NCI-H526 treated with DMSO at 0.1 percent for 48 hours (cell line): ENCODE results near the gene OGA.

Experiments used
- DNase-seq: peaks from one replicate; lab custom pipeline; 2025; lab: John Stamatoyannopoulos, UW

The OGA gene

GRCh38 chr10:101818119-101818871 is at the start of gene OGA:
TSS of gene OGA (minus strand) at chr10:101818444. CDS start at chr10:101818022, 422 bp downstream.
- DNase-seq = peak; percentile 96

- no peak for DNase-seq
Measured at GRCh38 chr10:101867931-101868330, 49.7 kb upstream of the OGA start.

- DNase-seq = no peak
Measured at GRCh38 chr10:101859530-101859929, 41.3 kb upstream of the OGA start.

- DNase-seq = no peak
Measured at GRCh38 chr10:101858723-101859500, 40.7 kb upstream of the OGA start.

GRCh38 chr10:101857802-101858476 is 39.7 kb upstream of the OGA start:
- DNase-seq = no peak

- DNase-seq = no peak
Measured at GRCh38 chr10:101856626-101857025, 38.4 kb upstream of the OGA start.

- no peak for DNase-seq
Measured at GRCh38 chr10:101851411-101852116, 33.3 kb upstream of the OGA start.

GRCh38 chr10:101850749-101851148 is 32.5 kb upstream of the OGA start:
- DNase-seq = no peak

GRCh38 chr10:101848894-101849351 is 30.7 kb upstream of the OGA start:
- no peak for DNase-seq

GRCh38 chr10:101848408-101848807 is 30.2 kb upstream of the OGA start:
- no peak for DNase-seq

GRCh38 chr10:101845893-101846292 is 27.6 kb upstream of the OGA start:
- DNase-seq = no peak

- peak; percentile 34 for DNase-seq
Measured at GRCh38 chr10:101843032-101844021, 25.1 kb upstream of the OGA start, which contains the start of gene KCNIP2. TSS of gene KCNIP2 (minus strand) at chr10:101843800. CDS start at chr10:101843568, 232 bp downstream.

- no peak for DNase-seq
Measured at GRCh38 chr10:101841826-101842225, 23.6 kb upstream of the OGA start.

GRCh38 chr10:101840741-101841453 is 22.7 kb upstream of the OGA start:
- peak; percentile 35 for DNase-seq

GRCh38 chr10:101840102-101840684 is 21.9 kb upstream of the OGA start:
- DNase-seq = no peak

GRCh38 chr10:101839416-101840063 is 21.3 kb upstream of the OGA start:
- DNase-seq = peak; percentile 11

GRCh38 chr10:101839002-101839401 is 20.8 kb upstream of the OGA start:
- no peak for DNase-seq

GRCh38 chr10:101838416-101838970 is 20.2 kb upstream of the OGA start:
- DNase-seq = no peak

GRCh38 chr10:101837748-101838147 is 19.5 kb upstream of the OGA start:
- DNase-seq = no peak
